AG09319 (cell line): Measurements from ENCODE around the gene WIZ.

Experiments used
- DNase-seq: peaks from one replicate; pipeline ENCODE4 v3.0.0-alpha.2; 2010; ENCODE audit warnings: low read depth; ENCODE audit errors: extremely low read depth
- CTCF ChIP-seq: IDR thresholded peaks from 2 replicates; pipeline ENCODE4 v1.5.1; 2011; ENCODE audit warnings: low read depth, mild to moderate bottlenecking, inconsistent platforms, low read length, moderate library complexity

The WIZ gene

DNA sequence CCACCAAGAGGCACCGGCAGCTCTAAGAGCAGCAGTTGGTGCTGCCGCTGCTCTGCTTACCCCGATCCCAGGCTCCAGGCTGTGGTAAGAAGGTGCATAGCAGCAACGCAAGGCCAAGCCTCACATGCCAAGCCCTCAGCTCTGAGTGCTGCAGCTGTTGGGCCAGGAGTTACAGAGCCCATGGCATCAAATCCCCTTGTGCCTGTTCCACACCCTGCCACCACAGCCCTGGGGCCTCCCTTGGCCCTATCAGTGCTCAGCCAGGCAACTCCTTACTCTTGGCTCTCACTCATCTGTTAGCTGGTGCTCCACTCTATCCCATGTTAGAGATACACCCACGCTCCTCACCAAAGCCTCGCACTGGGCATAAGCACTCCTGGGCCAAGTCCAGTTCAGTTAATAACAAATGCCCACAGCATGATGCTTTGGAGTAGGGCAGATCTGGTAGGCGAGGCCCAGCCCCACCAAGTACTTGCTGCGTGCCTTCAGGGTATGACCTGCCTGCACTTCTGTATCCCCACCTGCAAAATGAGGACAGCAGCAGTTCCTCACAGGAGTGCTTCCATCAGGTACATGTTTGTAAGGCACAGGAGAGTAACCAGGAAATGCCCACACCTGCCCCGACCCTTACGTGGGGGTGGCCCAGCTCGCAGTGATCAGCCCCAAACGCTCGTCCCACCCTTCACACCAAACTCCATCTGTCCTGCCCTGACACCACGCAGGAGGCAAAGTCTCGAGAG lies 47.2 kb downstream of the WIZ start:
- TF ChIP-seq CTCF = no peak
- no peak for DNase-seq

DNA sequence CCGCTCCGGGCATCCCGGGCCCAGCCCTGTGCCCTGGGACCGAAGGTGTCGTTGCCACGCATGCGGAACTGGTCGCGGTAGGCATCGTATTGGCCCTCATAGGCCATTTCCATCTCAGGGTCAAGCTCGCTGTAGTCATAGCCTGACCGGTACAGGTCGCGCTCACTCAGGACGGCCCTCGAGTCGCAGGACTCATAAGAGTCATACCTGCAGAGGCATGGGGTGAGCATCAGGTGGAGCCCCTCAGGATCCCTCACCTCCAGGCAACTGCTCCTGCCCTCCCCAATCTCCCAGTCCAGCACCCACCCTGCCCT lies 48.4 kb downstream of the WIZ start:
- no peak for DNase-seq
- no peak for TF ChIP-seq CTCF

GRCh38 chr19:15400521-15401396 lies 49.0 kb downstream of the WIZ start:
- DNase-seq = no peak
- no peak for TF ChIP-seq CTCF

- no peak for TF ChIP-seq CTCF
- DNase-seq = no peak
Observed at GRCh38 chr19:15399635-15400034, 50.1 kb downstream of the WIZ start.

DNA sequence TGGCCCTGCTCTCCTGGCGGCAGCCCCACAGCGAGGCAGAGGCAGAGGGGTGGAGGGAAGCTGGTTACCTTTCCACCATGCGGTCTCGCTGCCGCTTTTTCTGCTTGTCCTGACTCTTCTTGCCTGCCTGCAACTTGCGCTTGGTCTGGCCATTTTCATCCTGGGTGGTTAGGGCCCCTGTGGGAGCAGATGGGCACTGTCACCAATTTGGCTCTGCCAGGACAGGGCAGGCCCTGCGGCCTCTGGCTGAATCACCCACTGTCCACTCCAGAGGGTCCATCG lies 50.6 kb downstream of the WIZ start:
- no peak for DNase-seq
- TF ChIP-seq CTCF = no peak

- no peak for TF ChIP-seq CTCF
- no peak for DNase-seq
Observed at GRCh38 chr19:15398501-15399233, 51.1 kb downstream of the WIZ start.

- TF ChIP-seq CTCF = no peak
- no peak for DNase-seq
Observed at GRCh38 chr19:15397782-15398181, 52.0 kb downstream of the WIZ start.
